GOT3 (cell line): ENCODE data around the gene RASSF7.
"Not testable (repeated sequence)": the region's sequence is repeated elsewhere in the genome, so short reads cannot be mapped to it uniquely, and the experiment has no call there.

Experiments
- DNase-seq: peaks from one replicate; lab custom pipeline; 2025; ENCODE audit warnings: mixed read lengths; lab: John Stamatoyannopoulos, UW

RASSF7 gene

GRCh38 chr11:567011-567628 is 6.3 kb downstream of the RASSF7 start:
- DNase-seq, result no peak

GRCh38 chr11:567629-568292 is 7.0 kb downstream of the RASSF7 start:
- DNase-seq, result no peak

GRCh38 chr11:568306-569157 is 7.8 kb downstream of the RASSF7 start:
- DNase-seq, result peak; percentile 31

GRCh38 chr11:569158-569885 is 8.6 kb downstream of the RASSF7 start:
- DNase-seq, result no peak

DNA sequence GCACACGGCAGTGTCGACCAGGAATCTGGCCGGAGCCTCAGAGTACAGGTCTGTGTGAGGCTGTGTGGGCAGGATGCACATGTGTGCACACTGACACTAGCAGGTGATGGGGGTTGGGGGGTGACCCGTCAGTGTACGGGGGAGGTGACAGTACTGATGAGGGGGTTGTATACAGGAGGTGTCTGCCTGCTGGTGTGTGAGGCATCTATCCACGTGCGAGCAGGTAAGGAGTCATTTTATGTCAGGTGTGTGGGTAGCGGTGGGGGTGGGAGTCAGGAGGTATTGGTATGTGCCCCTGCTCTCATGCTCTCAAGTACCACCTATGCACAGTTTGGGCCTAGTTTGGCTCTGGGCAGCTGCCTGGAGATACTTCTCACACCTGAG is 11.0 kb downstream of the RASSF7 start:
- no peak for DNase-seq

- DNase-seq, result no peak
Observed at GRCh38 chr11:573146-573759, 12.5 kb downstream of the RASSF7 start.

DNA sequence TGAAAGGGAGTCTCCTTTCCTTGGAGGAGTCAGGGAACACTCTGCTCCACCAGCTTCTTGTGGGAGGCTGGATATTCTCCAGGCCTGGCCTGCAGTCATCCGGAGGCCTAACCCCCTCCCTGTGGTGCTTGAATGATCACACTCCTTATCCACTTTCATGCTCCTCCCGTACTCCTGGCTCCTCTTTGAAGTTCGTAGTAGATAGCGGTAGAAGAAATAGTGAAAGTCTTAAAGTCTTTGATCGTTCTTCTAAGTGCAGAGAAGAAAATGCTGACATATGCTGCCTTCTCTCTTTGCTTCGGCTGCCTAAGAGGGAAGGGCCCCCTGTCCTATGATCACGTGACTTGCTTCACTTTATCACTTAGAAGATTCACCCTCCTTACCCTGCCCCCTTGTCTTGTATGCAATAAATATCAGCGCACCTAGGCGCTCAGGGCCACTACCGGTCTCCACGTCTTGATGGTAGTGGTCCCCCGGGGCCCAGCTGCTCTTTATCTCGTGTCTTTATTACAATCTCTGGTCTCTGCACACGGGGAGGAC is 13.3 kb downstream of the RASSF7 start:
- not testable (repeated sequence) for DNase-seq

DNA sequence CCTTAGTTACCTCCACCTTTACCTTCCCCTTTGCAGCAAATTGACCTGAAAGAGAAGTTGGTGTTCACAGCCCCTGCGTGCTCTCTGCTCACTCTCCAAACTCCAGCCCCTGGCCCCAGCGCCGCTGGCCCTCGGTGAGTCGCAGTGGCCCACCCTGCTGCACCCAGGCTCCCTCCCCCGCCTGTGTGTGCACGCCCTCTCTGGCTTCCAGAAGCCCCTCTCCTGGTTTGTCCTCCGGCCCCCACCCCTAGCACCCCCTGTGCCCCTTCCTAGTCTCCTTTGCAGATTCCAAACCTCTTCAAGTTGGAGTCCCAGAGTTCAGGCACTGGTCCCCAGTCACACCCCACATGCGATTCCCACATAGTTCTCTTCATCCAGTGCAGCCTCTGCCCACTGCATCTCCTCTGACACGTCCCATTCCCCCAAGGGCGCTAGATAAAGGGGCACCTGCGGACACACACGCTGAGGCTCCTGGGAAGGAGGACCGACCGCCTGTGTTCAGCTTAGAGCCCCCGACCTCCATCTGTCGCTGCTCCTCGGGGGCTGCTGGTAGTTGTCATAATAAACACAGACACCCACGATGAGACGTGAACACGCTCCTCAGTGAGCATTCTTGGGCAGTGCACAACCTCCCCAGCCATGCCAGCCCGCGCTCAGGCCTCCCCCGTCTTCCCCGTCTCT is 14.0 kb downstream of the RASSF7 start:
- DNase-seq, result no peak

DNA sequence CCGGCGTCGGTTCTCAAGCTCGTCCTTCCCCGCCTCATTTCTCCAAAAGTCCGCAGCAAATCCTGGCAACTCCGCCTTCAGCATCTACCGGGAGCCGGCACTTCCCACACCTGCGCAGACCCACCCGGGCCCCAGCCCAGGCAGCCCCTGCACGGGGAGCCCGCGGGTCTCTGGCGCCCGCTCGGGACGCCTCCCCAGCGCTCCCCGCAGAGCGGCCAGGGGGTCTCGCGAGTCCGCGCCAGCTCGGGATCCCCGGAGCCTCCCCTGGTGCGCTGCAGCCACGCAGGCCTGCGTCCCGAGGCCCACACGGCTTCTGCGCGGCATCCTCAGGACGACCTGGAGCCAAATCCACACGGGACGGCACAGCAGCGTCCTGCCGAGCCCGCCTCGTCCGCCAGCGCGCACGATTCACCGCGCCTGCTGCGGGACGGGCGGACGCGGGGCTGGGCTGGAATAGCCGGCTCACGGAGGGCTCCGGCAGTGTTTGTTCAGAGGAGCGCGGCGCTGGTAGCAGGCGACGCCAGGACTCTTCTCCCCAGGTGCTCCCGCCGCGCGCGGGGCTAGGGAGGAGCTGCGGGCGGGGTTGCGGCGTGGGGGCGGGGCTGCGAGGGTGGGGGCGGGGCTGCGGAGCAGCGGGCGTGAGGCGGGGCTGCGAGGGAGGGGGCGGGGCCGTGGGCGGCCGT is 14.7 kb downstream of the RASSF7 start:
- no peak for DNase-seq

- DNase-seq, result peak; percentile 74
Observed at GRCh38 chr11:575996-576768, 15.4 kb downstream of the RASSF7 start, which contains the start of gene PHRF1. Gene PHRF1, plus strand, starts transcription at chr11:576470. Its CDS starts 5,043 bp downstream, at chr11:581513.

- DNase-seq, result no peak
Observed at GRCh38 chr11:576811-577610, 16.2 kb downstream of the RASSF7 start.

DNA sequence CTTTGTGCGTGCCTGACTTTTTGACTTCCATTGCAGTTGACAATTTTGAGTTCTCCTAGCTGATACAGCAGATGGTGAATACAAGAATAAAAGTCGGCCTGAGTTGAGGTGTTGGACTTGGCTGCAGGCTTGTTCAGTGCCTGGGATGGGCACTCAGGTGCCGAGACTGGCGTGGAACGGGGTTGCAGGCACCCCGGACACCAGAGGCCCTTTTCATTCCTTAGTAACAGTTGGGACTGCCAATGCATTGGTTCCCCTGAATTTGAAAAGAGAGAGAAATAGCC is 16.8 kb downstream of the RASSF7 start:
- DNase-seq, result no peak

DNA sequence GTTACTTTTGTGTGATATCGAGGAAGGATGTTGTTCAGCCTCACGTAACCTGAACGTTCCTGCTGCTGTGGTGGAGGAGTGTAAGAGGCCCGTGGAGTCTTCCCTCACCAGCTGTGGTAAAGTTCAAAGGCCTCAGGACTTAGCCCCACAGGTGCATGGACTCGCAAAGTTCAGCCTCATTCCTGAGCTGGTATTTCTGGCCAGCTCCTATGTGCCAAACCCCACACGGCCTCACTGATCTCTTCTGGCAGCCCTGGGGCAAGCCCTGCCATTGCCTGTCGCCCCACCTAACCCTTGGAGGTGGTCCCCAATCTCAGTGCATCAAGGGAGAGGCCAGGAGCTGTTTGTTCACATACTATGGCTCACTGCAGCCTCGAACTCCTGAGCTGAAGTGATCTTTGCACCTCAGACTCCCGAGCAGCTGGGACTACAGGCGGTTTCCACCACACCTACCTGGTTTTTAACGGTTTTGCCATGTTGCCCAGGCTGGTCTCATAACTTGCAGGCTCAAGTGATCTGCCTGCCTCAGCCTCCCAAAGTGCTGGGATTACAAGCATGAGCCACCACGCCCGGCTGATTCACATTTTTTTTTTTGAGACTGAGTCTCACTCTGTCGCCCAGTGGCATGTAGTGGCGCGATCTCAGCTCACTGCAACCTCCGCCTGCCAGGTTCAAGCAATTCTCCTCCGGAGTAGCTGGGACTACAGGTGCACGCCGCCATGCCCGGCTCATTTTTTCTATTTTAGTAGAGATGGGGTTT is 17.7 kb downstream of the RASSF7 start:
- DNase-seq, result no peak

- DNase-seq, result no peak
Observed at GRCh38 chr11:579830-580601, 19.2 kb downstream of the RASSF7 start.

- no peak for DNase-seq
Observed at GRCh38 chr11:581342-581741, 20.6 kb downstream of the RASSF7 start.

- no peak for DNase-seq
Observed at GRCh38 chr11:581752-582151, 21.0 kb downstream of the RASSF7 start.

GRCh38 chr11:584287-584686 is 23.5 kb downstream of the RASSF7 start:
- DNase-seq, result no peak
